NCI-H1105 treated with DMSO at 0.1 percent for 48 hours (cell line): ENCODE results near the gene TMEM143.
A peak's percentile ranks its signal among the peaks of the same experiment; 100 is the strongest.
"Not testable (repeated sequence)": the region's sequence is repeated elsewhere in the genome, so short reads cannot be mapped to it uniquely, and the experiment has no call there.

Experiments
- DNase-seq: peaks from one replicate; lab custom pipeline; 2025; lab: John Stamatoyannopoulos, UW

The TMEM143 gene

DNA sequence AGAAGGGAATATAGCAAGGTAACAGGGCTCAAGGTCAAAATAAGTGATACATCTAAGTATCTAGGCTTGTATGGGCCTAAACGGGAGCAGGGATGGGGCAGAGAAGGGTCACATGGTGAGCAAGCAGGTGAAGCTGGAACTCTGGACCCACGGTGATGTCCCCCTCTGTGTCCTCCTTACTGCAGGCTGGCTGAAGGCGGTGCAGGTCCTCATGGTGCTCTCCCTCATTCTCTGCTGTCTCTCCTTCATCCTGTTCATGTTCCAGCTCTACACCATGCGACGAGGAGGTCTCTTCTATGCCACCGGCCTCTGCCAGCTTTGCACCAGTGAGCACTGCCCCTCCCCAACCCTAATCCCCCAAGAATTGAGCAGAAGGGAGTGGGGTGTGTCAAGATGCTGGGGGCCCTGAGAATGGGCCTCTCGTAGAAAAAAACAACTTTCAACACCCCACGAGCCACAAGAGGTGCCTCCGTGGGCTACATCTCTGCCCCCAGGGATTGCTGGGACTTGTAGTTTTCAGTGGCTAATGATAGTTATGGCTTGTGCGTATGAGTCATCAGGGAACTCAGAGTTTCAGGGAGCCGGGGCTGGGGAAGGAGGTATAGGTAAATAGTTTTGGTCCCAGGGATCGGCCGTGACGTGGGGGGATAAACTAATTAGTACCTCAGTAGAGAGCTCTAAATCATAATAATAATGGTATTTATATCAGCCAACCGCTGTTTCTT is 34.4 kb downstream of the TMEM143 start:
- DNase-seq, result no peak

DNA sequence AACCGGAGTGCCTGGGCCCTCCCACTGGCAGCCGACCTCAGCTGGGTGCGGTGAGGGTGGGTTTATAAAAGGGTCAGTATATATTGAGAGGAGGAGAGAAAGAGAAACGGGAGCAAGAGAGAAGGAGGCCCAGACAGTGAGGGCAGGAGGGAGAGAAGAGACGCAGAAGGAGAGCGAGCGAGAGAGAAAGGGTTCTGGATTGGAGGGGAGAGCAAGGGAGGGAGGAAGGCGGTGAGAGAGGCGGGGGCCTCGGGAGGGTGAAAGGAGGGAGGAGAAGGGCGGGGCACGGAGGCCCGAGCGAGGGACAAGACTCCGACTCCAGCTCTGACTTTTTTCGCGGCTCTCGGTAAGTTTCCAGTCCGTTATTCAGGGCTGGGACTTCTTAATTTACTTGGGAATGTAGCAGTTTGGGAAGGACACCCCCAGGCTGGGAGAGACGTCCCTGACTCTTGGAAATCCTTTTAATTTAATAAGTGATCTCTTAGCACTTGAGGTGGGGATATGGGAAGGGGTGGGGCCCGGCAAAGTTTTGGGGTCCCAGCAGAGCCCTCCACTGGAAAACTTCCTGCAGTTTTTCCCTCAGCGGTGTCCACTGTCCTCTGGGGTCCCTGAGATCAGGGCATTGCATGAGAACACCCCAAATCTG is 38.4 kb downstream of the TMEM143 start, which contains the start of gene EMP3:
TSS of gene EMP3 (plus strand) at position 288 of the 646 bp plus-strand sequence. CDS start 1,293 bp downstream, outside the sequence.
- DNase-seq, result peak; percentile 26

DNA sequence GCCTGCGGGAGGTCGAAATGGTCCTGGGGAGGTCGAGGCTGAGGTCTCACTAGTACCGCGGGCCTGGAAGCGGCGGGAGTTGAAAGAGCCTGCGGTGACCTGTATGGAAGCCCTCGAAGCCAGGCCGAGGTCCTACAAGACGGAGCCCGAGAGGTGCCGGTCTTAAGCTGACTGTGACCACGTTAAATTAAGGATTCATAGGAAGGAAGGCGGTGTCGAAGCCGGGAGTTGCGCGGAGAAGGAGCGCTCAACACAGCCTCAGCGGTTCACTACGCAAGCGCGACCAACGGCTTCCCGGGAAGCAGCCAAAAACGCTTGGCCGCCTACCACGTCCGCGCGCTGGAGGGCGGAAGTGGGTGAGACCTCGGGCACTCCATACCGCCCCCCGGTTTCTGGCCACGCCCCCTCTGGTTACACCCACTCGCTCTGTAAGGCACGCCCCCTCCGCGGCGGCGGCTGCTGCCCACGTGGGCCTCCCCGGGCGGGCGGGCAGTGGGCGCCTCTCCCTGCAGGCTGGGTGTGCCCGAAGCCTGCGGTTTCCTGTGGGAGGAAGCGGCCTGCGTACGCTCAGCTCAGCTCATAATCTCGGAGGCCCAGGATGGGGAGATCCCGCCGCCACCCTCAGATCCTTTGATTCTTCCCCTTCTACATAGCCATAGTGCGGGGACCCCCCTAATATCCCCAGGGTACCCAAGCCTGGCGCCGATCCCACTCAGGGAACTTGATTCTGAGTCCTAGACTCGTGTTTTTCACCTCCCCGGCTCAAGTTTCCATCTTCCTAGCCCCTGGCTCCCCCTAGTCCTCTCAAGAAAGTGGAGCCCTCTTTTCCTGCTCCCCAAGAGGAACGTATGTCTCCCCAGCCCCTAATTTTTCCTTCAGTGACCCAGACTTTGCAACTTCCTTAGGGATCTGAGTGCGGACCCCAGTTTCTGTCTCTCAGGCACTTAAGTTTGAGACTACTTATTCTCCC is 41.8 kb downstream of the TMEM143 start:
- DNase-seq, result peak; percentile 95

DNA sequence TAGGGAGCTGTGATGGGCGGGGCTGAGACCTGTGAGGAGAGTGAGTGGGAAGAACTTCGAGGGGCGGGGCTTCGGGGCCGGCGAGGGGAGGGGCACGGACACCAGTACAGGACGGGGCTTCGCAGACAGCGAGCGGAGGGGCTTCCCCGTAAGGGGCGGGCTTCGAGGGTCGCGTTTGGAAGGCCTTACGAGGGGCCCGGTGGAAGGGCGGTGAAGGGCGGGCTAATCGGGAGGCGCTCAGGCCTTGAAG is 42.4 kb downstream of the TMEM143 start:
- DNase-seq, result peak; percentile 92

DNA sequence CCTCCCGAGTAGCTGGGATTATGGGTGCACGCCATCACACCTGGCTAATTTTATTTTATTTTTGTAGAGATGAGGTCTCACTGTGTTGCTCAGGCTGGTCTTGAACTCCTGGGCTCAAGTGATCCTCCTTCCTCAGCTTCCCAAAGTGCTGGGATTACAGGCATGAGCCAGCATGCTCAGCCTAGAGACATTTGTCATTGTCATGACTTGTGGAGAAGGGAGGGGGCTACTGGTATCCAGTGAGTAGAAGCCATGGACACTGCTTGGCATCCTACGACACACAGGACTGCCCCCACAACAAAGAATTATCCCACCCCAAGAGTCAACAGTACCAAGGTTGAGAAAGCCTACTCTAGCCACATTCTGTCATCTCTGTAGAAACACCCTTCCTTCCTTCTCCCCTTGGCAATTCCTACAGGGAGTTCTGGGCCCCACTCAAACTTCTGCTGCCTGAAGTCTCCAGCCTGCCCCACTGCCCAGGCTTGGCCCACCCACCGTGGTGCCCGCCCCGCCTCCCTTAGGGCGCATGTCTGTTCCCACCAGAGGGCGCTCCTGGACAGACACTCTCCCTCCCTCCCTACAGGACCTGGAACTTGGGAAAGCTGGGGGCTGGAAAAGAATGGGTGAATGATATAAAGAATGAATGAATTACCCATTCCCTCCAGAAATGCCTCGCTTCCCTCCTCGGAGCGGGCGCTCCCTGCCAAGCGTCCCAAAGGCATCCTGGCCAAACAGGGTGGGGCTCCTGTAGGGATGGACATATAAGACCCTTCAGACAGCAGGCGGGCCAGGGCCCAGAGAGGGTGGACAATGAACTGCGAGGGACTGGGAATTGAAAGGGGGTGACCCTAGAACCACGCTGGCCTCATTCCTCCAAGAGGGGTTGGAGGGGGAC is 43.8 kb downstream of the TMEM143 start:
- peak; percentile 60 for DNase-seq

DNA sequence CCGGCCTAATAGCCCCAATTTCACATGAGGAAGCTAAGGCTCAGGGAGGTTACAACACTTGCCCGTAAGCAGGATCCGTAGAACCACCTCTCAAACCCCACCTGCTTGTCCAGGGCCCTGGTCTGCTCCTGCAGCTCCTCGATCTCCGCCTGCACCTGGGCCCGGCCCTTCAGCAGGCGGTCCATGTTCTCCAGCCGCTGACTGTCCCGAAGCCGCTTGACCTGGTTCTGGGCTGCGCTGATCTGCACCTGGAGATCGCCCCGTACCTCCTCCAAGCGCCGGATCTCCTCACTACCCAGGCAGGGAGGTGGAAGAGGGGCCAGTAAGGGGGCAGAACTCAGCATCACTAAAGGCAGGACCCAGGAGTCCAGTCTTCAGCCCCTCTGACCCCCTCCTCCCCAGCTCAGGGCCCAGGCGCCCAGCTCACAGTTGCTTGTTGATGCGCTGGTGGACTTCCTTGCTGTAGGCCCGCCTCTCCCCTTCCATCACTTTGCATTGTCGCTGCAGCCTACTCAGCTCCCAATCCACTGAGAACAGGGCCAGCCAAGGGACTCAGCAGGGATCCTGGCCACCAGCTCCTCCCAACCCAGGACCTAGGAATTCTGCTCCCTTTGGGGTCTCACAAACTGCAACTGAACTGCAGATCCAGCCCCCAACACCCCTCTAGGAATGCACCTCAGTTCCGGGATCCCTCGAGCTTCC is 45.3 kb downstream of the TMEM143 start:
- DNase-seq, result no peak

DNA sequence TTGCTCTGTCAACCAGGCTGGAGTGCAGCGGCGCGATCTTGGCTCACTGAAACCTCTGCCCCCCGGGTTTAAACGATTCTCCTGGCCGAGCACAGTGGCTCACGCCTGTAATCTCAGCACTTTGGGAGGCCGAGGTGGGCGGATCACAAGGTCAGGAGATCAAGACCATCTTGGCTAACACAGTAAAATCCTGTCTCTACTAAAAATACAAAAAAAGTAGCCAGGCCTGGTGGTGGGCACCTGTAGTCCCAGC is 46.1 kb downstream of the TMEM143 start:
- DNase-seq, result not testable (repeated sequence)

DNA sequence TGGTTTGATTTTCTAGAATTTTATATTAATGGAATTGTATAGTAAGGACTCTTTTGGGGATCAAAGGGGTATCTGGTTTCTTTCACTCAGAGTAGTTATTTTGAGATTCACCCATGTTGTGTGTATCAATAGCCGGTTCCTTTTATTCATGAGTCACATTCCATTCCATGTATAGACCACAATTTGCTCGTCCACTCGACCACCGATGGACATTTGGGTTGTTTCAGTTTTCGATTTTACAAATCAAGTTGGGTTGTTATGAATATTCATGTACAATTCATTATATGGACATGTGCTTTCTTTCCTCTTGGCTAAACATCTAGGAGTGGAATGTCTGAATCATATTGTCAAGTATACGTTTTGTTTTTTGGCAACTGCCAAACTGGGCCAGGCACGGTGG is 48.0 kb downstream of the TMEM143 start:
- DNase-seq, result no peak

DNA sequence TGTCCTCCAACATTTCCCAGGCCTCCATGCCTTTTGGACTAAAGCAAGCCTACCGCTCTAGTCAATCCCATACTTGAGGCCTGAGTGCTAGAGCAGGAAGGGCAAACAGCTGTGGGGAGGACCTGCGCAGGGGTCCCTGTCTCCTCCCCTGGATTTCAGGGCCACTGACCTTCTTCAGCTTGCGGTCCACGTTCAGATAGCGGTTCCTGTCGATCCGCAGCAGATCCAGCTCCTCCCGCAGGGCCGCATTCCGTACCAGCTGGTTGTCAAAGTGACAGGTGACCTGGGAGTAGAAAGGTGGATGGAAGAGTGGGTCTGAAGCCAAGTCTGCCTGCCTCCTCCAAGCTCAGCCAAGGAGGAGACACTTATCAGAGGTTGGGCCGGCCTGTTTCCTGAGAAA is 52.4 kb downstream of the TMEM143 start:
- DNase-seq, result no peak

DNA sequence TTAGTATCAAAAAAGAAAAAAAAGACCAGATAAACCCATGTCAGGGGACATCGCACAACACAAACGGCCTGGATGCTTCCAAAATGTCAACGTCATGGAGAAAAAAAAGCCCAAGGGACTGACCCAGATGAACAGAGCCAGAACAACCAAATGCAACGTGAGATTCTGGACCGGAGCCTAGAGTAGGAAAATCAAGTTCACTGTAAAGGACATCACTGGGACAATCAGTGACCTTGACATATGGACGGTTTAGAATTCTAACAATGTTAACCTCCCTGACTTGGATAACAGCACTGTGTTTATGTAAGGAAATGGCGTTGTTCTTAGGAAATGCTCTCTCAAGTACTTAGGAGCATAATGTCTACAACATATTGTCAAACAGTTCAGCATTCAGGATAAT is 53.5 kb downstream of the TMEM143 start:
- DNase-seq, result no peak

DNA sequence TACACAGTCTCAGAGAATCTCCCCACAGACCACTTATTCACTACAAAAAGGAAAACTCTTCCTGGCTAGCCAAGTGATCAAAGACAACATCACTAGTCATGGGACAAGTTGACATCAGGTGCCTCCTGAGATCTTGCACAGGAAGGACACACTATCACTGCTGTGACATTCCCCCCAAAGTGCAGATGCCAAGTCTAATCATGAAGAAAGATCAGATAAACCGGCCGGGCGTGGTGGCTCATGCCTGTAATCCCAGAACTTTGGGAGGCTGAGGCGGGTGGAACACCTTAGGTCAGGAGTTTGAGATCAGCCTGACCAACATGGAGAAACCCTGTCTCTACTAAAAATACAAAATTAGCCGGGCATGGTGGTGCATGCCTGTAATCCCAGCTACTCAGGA is 54.0 kb downstream of the TMEM143 start:
- DNase-seq, result not testable (repeated sequence)

DNA sequence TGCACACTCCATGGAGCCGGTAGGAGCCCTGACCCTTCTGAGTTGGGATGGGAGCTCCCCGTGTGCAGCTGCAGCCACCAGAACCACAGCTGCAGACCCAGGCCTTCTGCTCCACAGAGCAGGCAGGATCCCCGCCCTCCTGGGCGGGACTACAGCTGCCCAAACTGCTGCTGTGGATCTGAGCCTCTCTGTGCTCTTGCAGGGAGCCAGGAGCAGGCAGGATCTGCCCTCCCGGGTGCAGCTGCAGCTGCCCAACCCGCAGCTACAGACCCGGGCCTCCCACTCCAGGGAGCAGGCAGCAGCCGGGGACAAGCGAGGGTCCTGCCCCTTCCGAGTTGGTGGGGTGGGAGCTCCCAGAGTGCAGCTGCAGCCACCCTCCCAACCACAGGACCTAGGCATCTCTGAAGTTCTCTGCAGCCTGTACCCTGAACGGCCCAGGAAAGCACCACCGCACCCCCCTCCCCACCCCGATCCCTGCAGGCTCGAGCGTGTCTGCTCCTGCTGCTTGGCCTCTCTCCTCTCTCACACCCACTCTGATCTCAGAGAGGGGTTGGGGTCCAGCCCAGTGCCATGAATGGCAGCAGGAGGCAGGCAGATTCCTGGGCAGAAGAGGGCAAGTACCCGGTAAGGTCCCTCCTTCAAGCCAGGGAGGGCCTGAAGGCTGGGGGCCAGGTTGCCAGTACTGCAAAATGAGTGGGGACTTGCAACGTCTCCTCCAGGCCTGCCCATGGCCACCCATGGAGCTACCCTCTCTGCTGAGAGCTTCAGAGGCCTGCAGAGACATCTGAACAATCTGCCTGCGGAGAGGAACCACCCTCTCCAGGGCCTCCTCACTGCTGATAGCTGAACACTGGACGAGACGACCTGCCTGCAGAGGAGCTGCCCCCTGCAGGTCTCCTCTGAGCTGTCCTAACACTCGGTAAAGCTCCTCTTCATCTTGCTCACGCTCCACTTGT is 54.8 kb downstream of the TMEM143 start:
- DNase-seq, result no peak

DNA sequence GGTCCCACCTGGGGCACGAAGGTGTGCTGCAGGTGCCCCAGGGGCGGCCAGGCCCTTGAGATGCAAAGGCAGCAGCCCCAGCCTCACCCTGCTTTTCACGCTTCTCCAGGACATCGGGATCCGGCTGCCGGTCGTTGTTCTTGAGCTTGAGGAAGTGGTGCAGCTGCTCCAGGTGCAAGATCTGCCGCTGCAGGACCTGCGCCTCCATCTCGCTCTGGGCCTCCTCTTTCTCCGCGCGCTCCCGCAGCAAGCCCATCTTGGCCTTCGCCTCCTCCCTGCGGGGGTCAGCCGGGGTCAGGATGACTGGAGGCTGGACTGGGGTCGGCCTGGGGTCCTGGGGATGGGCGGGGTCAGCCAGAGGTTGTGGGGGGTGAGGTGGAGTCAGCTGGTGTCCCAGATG is 59.9 kb downstream of the TMEM143 start:
- no peak for DNase-seq

DNA sequence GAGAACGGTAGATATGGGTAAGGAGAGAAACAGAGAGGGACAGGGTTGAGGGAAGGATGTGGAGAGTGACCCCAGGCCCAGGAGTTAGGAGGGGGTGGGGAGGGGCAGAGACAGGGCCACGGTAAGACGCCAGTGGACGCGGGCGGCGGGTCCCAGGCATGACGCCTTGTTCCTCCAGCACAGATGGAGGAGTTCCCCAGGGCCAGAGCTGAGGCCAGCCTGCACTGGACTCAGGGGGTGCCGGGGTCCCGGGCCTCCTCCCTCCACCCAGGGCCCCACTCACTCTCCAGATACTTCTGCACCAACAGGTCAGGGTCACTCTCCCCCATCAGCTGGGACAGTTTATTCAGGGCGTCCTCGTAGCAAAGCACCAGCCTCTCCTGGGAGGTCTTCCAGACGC is 60.4 kb downstream of the TMEM143 start:
- no peak for DNase-seq

DNA sequence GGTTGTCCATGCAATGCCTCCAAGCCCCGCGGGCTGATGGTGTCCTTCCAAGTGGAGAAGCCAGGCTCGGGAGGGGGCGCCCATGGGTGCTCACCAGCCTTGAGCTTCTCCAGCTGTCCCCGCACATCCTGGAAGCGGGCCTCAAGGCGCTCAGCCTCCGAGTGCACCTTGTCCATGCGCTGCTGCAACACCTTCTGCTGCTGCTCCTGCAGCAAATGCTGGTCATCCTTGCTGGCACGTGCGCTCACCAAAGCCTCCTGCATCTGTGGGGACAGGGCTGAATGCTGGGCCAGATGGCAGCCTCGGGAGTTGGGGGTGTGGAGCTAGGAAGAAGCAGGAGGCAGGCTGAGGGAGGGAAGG is 61.2 kb downstream of the TMEM143 start:
- DNase-seq, result no peak

DNA sequence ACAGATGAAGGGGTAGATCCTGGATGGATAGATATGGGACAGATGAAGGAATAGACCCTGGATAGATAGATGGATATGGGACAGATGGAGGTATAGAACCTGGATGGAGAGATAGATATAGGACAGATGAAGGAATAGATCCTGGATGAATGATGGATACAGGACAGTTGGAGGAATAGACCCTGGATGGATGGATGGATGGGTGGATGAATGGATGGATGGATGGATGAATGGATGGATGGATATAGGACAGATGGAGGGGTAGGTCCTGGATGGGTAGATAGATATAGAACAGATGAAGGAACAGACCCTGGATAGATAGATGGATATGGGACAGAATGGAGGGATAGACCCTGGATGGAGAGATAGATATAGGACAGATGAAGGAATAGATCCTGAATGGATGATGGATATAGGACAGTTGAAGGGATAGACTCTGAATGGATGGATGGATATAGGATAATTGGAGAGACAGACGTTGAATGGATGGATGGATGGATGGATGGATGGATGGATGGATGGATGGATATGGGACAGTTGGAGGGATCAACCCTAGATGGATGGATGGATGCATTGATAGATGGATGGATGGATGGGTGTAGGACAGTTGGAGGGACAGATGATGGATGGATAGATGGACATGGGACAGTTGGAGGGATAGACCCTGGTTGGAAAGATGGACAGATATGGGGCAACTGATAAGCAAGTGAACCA is 61.7 kb downstream of the TMEM143 start:
- DNase-seq, result no peak

DNA sequence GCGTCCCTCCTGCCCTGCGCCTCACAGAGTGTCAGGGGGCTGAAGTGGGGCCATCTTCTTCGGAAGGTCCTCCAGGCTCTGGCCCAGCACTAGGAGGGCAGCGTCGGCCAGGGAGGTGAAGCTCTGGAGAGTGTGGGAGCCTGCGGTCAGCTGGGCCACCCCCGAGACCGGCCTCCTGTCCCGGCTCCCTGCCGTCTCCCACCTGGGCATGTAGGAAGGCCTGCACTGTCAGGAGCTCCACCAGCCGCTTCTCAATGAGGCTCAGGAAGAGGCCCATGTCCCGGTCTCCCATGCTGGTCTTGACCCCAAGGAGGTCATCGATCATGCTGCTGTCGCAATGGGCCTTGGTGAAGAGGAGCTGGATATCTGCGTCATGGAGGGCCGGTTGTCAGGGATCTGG is 65.8 kb downstream of the TMEM143 start:
- DNase-seq, result no peak

DNA sequence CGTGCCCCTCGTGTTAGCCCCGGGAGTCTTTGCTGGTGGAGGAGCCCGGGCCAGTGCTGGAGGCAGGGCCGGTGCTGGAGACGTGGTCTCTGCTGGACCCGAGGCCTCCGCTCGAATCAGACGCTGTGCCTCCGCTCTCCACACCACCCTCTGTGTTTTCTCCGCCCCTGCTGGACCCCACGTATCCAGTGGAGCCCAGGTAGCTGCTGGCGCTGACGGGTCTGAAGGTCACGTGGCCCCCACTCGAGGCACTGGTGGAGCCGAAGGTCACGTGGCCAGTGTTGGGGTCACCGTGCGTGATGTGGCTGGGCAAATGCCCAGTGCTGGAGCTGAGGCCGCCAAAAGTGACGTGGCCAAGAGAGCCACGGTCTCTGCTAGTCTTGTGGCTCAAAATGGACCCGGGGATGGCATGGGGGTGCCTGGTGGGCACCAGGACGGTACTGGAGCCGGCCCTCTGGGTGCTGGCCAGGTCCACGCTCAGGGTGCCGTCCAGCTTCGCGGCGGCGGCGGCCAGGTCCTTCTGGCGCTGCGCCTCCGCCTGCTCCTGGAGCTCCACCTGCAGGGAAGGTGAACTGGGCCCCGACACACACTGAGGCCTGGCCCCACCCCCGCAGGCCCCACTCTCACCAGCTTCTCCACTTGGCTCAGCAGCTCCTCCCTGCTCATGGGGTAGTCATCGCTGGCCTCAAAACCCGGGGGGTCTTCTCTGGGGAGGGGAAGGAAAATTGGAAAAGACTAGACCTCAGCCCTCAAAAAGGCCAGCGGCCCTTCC is 66.6 kb downstream of the TMEM143 start:
- DNase-seq, result no peak

DNA sequence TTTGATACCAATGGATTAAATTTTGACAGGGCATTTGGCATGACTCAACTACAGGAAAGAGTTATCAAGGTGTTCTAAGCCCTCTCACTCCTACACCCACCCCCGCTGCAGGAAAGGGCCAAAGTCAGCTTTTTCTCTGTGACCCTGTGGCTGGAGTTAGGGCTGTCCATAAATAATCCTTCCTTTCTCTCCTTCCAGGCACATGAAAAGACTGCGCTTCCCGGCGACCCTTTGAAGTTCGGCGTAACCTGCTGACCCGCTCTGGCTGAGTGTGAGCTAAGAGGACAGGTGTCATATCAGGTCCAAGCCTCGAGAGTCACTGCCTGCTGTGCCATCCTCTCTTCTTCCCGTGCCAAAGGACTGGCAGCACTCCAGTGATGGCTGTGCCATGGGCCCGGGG is 68.3 kb downstream of the TMEM143 start:
- no peak for DNase-seq
